Astrocyte (in vitro differentiated cells and primary cell): Measurements from ENCODE around the gene FITM2. TPM values are rescaled to one million over a fixed set of nuclear protein-coding genes. Genes with fewer than 3 reads are reported as not detected.
A peak's percentile ranks its signal among the peaks of the same experiment; 100 is the strongest.

Experiments
- DNase-seq: peaks from one replicate; pipeline ENCODE4 v3.0.0-alpha.2; 2010; ENCODE audit warnings: low read depth
- FAIRE-seq: peaks from 2 replicates; lab custom pipeline; 2011; peaks lifted over from hg19 to GRCh38; lab: Jason Lieb, UNC
- H2AFZ ChIP-seq: 2 replicates; pipeline ENCODE4 v1.6.0; 2012; ENCODE audit warnings: low read depth, low read length, inconsistent platforms
- H3K27ac ChIP-seq: 2 replicates; pipeline ENCODE4 v1.5.1; 2011; ENCODE audit warnings: low read depth, low read length, inconsistent platforms
- H3K27me3 ChIP-seq: 2 replicates; pipeline ENCODE4 v1.6.0; 2011; ENCODE audit warnings: low read length, inconsistent platforms; ENCODE audit not compliant: insufficient read depth
- H3K36me3 ChIP-seq: 2 replicates; pipeline ENCODE4 v1.5.1; 2011; ENCODE audit warnings: low read length, inconsistent platforms; ENCODE audit not compliant: insufficient read depth
- H3K4me1 ChIP-seq: 2 replicates; pipeline ENCODE4 v1.5.1; 2011; ENCODE audit warnings: low read length, inconsistent platforms; ENCODE audit not compliant: insufficient read depth
- H3K4me2 ChIP-seq: 2 replicates; pipeline ENCODE4 v1.6.0; 2012; ENCODE audit warnings: low read length, inconsistent platforms
- H3K4me3 ChIP-seq: 2 replicates; pipeline ENCODE4 v1.5.1; 2011; ENCODE audit warnings: low read depth, mild to moderate bottlenecking, low read length, inconsistent platforms; ENCODE audit not compliant: insufficient read depth
- H3K79me2 ChIP-seq: 2 replicates; pipeline ENCODE4 v1.6.0; 2012; ENCODE audit warnings: mild to moderate bottlenecking, low read length, inconsistent platforms; ENCODE audit not compliant: insufficient read depth
- H3K9ac ChIP-seq: 2 replicates; pipeline ENCODE4 v1.6.0; 2012; ENCODE audit warnings: mild to moderate bottlenecking, low read length, inconsistent platforms
- H3K9me3 ChIP-seq: 2 replicates; pipeline ENCODE4 v1.5.1; 2012; ENCODE audit warnings: low read depth, mild to moderate bottlenecking, low read length, inconsistent platforms; ENCODE audit not compliant: insufficient read depth
- H4K20me1 ChIP-seq: 2 replicates; pipeline ENCODE4 v1.6.0; 2012; ENCODE audit warnings: low read length, inconsistent platforms; ENCODE audit not compliant: insufficient read depth
- H3K27ac Mint-ChIP-seq: one replicate; pipeline ENCODE4 v1.8.0; 2021; ENCODE audit warnings: mild to moderate bottlenecking, mixed read lengths; ENCODE audit not compliant: unreplicated experiment
- H3K27me3 Mint-ChIP-seq: one replicate; pipeline ENCODE4 v1.8.0; 2021; ENCODE audit warnings: low read depth, mixed read lengths; ENCODE audit not compliant: unreplicated experiment
- H3K36me3 Mint-ChIP-seq: one replicate; pipeline ENCODE4 v1.8.0; 2021; ENCODE audit warnings: low read depth, mixed read lengths; ENCODE audit not compliant: unreplicated experiment
- H3K4me1 Mint-ChIP-seq: one replicate; pipeline ENCODE4 v1.8.0; 2021; ENCODE audit warnings: low read depth, mixed read lengths; ENCODE audit not compliant: unreplicated experiment
- H3K4me3 Mint-ChIP-seq: one replicate; pipeline ENCODE4 v1.8.0; 2021; ENCODE audit warnings: mild to moderate bottlenecking, moderate library complexity, mixed read lengths; ENCODE audit not compliant: unreplicated experiment
- H3K9me3 Mint-ChIP-seq: one replicate; pipeline ENCODE4 v1.8.0; 2021; ENCODE audit warnings: mild to moderate bottlenecking, mixed read lengths; ENCODE audit not compliant: unreplicated experiment
- CTCF ChIP-seq: IDR thresholded peaks from 2 replicates; pipeline ENCODE4 v1.5.1; 2011; ENCODE audit warnings: low read depth, mild to moderate bottlenecking, inconsistent platforms, low read length, moderate library complexity; ENCODE audit not compliant: insufficient read depth
- EZH2 ChIP-seq: IDR thresholded peaks from 2 replicates; pipeline ENCODE4 v1.6.1; 2012; ENCODE audit warnings: mild to moderate bottlenecking, low read length, inconsistent platforms; ENCODE audit not compliant: insufficient read depth
- total RNA-seq: library from RNA; stranded (reverse); gene quantifications from 2 replicates; pipeline ENCODE4 v1.2.1, GENCODE V29; 2021

FITM2 gene
- total RNA-seq, 1 donor from 2014 or later = 6.3 TPM

GRCh38 chr20:44287272-44288097, 23.5 kb downstream of the FITM2 start:
- H3K36me3 ChIP-seq = no peaks in the 10 kb centered on the region
- no peaks in the 10 kb centered on the region for H4K20me1 ChIP-seq
- H3K4me2 ChIP-seq = no peak overlapping the region
- no peak for FAIRE-seq
- H3K4me3 ChIP-seq = no peak overlapping the region
- no peak overlapping the region for H2AFZ ChIP-seq
- DNase-seq = no peak
- Mint-ChIP-seq H3K27me3 (peaks cover 25% of the 10 kb centered on the region), H3K9me3 (peaks cover 7% of the 10 kb centered on the region), H3K36me3 (peaks cover 10% of the 10 kb centered on the region), H3K4me1 (peaks cover 4% of the 10 kb centered on the region), H3K27ac (no peak overlapping the region), H3K4me3 (no peak overlapping the region)
- no peaks in the 10 kb centered on the region for H3K9me3 ChIP-seq
- H3K9ac ChIP-seq = no peak overlapping the region
- no peak for TF ChIP-seq EZH2
- no peak for TF ChIP-seq CTCF
- H3K79me2 ChIP-seq = no peaks in the 10 kb centered on the region
- H3K27ac ChIP-seq = no peak overlapping the region
- no peaks in the 10 kb centered on the region for H3K4me1 ChIP-seq
- H3K27me3 ChIP-seq = no peaks in the 10 kb centered on the region

GRCh38 chr20:44284032-44284431, 27.0 kb downstream of the FITM2 start:
- Mint-ChIP-seq H3K4me1 (peaks cover 4% of the 10 kb centered on the region), H3K4me3 (no peak overlapping the region), H3K27ac (no peak overlapping the region), H3K36me3 (peaks cover 5% of the 10 kb centered on the region), H3K9me3 (peaks cover 2% of the 10 kb centered on the region), H3K27me3 (peaks cover 17% of the 10 kb centered on the region)
- Histone ChIP-seq H3K4me3 (no peak overlapping the region), H3K27ac (no peak overlapping the region), H3K9me3 (no peaks in the 10 kb centered on the region), H4K20me1 (no peaks in the 10 kb centered on the region), H3K9ac (no peak overlapping the region), H3K4me1 (peaks cover 10% of the 10 kb centered on the region), H3K27me3 (no peaks in the 10 kb centered on the region), H3K79me2 (no peaks in the 10 kb centered on the region), H2AFZ (no peak overlapping the region), H3K4me2 (peak overlapping the region; percentile 7), H3K36me3 (no peaks in the 10 kb centered on the region)
- DNase-seq (peak; percentile 38), FAIRE-seq (no peak)
- no peak for TF ChIP-seq CTCF
- no peak for TF ChIP-seq EZH2

GRCh38 chr20:44282192-44282591, 28.8 kb downstream of the FITM2 start:
- Histone ChIP-seq H3K9ac (no peak overlapping the region), H3K36me3 (no peaks in the 10 kb centered on the region), H3K4me3 (no peak overlapping the region), H3K4me1 (peaks cover 15% of the 10 kb centered on the region), H3K27me3 (no peaks in the 10 kb centered on the region), H3K9me3 (no peaks in the 10 kb centered on the region), H3K4me2 (no peak overlapping the region), H3K79me2 (no peaks in the 10 kb centered on the region), H3K27ac (no peak overlapping the region), H2AFZ (no peak overlapping the region), H4K20me1 (no peaks in the 10 kb centered on the region)
- Mint-ChIP-seq H3K9me3 (no peaks in the 10 kb centered on the region), H3K4me1 (peaks cover 4% of the 10 kb centered on the region), H3K4me3 (no peak overlapping the region), H3K27me3 (peaks cover 17% of the 10 kb centered on the region), H3K36me3 (no peaks in the 10 kb centered on the region), H3K27ac (no peak overlapping the region)
- TF ChIP-seq CTCF (no peak), EZH2 (no peak)
- DNase-seq = no peak
- FAIRE-seq = no peak
